ENCODE measurements around the gene KCNAB2. TPM values are rescaled to one million over a fixed set of nuclear protein-coding genes. Genes with fewer than 3 reads are reported as not detected.
A peak's percentile ranks its signal among the peaks of the same experiment; 100 is the strongest.

Gene KCNAB2
- polyA plus RNA-seq, 3 donors: 3.2 to 4.2 (median 3.6) TPM

GRCh38 chr1:6077506-6077905 is 31.8 kb downstream of the KCNAB2 start:
- DNase-seq (ENCODE audit: low read depth in 3 of 3, low spot score in 2 of 3): no peak

- no peak for DNase-seq (ENCODE audit: low read depth in 3 of 3, low spot score in 2 of 3)
Observed at GRCh38 chr1:6077919-6078318, 32.2 kb downstream of the KCNAB2 start.

GRCh38 chr1:6080469-6080868 is 34.8 kb downstream of the KCNAB2 start:
- no peak for DNase-seq (ENCODE audit: low read depth in 3 of 3, low spot score in 2 of 3)

DNA sequence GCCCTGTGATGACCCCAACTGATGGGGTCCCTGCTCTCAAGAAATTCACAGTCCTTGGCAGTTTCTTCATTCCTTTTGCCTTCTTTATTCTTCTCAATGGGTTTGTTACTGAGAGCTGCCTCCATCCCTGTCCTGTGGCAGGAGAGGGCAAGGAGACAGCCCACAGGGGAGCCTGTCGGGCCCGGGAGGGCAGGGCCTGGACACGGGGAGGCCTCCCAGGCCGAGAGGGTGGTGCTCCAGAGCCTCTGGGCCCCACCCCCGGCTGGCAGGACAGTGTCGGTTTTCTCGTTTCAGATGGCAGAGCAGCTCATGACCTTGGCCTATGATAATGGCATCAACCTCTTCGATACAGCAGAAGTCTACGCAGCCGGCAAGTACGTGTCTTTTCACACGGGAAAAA is 36.2 kb downstream of the KCNAB2 start:
- DNase-seq (ENCODE audit: low read depth in 3 of 3, low spot score in 2 of 3): no peak

DNA sequence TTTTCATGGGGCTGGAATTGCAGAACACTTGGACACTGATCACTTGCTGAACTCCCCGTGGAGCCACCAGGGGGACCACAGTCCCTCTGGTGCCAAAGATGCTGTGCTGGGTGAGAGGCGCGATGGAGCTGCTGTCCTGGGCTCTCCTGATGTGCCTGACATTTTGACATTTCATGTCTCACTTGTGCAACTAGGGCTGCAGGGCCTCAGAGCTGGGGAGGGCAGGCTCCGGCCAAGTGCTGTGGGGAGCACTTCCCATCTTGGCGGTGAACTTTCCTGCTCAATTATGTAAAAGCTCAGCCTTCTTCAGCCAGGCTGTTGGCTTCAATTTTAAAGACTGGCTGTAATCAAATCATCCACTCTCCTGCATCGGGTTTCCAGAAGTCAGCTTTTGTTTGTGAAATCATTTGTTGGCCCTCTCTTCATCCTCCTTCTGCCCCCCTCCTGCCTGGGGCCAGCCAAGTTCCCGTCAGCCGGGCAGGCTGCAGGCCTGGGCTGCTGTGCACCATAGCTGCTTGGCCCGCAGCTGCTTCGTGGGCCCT is 36.8 kb downstream of the KCNAB2 start:
- no peak for DNase-seq (ENCODE audit: low read depth in 3 of 3, low spot score in 2 of 3)

- DNase-seq (ENCODE audit: low read depth in 3 of 3, low spot score in 2 of 3): no peak
Observed at GRCh38 chr1:6083385-6083784, 37.7 kb downstream of the KCNAB2 start.

DNA sequence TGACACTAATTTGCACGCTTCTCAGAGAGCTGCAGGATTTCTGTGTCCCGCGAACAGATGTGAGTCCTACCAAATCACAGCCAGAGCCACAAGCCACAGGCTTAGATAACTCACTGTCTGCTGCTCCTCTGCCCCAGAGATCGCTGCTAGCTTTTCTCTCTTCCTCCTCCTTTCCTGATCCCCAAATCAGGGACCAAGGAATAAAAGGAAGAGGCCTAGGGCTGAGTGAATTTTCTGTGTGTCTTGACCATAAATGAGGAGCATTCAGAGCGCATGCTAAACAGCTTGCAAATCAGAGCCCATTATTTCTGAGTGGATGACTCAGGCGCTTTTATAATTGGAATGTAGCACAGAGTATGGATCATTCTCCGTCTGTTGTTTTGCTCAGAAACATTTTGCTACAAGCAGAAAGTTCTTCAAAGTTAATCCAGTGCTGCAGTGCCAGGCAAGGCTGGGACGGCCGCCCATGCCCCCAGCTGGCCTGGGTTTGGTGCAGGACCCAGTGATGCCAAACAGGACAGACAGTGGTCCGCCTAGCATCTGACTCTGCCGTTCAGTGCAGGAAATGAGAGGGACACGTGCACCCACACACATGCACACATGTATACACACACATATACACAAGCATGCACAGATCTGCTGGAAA is 38.2 kb downstream of the KCNAB2 start:
- DNase-seq (ENCODE audit: low read depth in 3 of 3, low spot score in 2 of 3): no peak

GRCh38 chr1:6084781-6085495 is 39.2 kb downstream of the KCNAB2 start:
- DNase-seq (ENCODE audit: low read depth in 3 of 3, low spot score in 2 of 3): no peak

- no peak for DNase-seq (ENCODE audit: low read depth in 3 of 3, low spot score in 2 of 3)
Observed at GRCh38 chr1:6085666-6086065, 40.0 kb downstream of the KCNAB2 start.

- DNase-seq (ENCODE audit: low read depth in 3 of 3, low spot score in 2 of 3): no peak
Observed at GRCh38 chr1:6086358-6086757, 40.7 kb downstream of the KCNAB2 start.

DNA sequence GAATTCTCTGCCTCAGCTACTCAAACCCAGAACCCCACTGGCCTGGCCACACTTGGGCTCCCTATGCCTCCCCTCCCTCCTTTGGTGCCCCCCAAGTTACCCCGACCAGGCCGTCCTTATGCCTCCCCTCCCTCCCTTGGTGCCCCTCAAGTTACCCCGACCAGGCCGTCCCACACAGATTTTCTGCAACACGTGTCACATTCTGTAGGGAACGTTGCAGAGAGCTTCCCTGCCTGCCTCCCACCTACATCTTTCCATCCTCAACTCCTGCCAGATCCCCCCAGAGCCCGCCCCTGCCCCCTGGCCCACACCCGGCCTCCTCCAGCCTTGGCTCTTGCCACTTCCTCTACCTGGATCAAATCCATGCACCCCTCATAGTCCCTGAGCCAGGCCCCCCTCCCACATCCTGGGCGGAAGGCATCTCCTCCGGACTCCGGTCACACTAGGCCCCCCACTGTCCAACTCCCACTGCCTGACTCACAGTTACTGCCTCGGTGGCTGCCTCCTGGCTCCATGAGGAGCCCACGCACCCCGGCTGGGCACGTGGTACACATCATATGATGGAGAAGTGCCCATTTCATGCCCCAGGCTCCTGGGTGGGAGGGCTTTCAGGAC is 41.2 kb downstream of the KCNAB2 start:
- DNase-seq (ENCODE audit: low read depth in 3 of 3, low spot score in 2 of 3): no peak

- no peak for DNase-seq (ENCODE audit: low read depth in 3 of 3, low spot score in 2 of 3)
Observed at GRCh38 chr1:6087377-6087772, 41.7 kb downstream of the KCNAB2 start.

DNA sequence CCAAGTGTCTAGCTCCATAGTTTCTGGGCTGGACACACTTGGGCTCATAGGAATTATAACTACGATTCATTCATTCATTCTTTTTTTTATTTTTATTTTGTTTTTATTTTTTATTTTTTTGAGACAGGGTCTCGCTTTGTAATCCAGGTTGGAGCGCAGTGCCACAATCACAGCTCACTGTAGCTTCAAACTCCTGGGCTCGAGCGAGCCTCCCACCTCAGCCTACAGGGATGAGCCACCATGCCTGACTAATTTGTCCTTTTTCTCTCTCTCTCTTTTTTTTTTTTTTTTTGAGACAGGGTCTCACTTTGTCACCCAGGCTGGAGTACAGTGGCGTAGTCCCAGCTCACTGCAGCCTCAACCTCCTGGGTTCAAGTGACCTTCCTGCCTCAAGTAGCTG is 42.3 kb downstream of the KCNAB2 start:
- no peak for DNase-seq (ENCODE audit: low read depth in 3 of 3, low spot score in 2 of 3)

- no peak for DNase-seq (ENCODE audit: low read depth in 3 of 3, low spot score in 2 of 3)
Observed at GRCh38 chr1:6088956-6089355, 43.3 kb downstream of the KCNAB2 start.

DNA sequence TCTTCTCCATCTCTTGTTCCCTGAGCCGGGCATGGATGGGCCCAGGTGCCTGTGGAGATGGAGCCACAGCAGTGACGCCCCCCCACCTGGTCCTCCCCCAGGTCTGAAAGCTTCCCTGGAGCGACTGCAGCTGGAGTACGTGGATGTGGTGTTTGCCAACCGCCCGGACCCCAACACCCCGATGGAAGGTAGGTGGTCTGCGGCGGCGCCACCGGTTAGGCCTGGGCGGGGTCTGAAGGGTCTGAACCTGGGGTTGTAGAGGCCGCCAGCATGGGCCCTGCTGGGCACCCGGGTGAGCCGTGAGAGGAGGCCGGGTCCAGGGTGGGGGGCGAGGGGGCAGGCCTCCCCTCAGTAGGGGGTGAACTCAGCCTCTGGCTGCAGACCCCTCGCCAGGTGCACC is 44.6 kb downstream of the KCNAB2 start:
- DNase-seq (ENCODE audit: low read depth in 3 of 3, low spot score in 2 of 3): no peak

- DNase-seq (ENCODE audit: low read depth in 3 of 3, low spot score in 2 of 3): no peak
Observed at GRCh38 chr1:6090996-6091822, 45.5 kb downstream of the KCNAB2 start.

DNA sequence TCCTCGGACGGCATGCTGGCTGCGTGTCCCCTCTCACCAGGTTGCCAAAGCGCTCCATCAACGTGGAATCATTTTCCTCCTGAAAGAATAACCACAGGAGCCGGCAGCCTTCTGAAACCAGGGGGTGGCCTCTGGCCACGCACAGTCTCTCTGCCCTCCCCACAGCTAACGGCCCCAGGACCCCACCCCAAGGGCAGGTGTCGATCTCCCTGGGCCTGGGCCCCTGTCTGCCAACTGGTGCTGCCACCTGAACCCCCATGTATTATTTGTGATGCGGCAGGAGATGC is 46.1 kb downstream of the KCNAB2 start:
- DNase-seq (ENCODE audit: low read depth in 3 of 3, low spot score in 2 of 3): no peak

- DNase-seq (ENCODE audit: low read depth in 3 of 3, low spot score in 2 of 3): no peak
Observed at GRCh38 chr1:6092211-6092610, 46.5 kb downstream of the KCNAB2 start.

GRCh38 chr1:6093071-6093470 is 47.4 kb downstream of the KCNAB2 start:
- peak; percentile 16 to 49 (median 37) for DNase-seq (ENCODE audit: low read depth in 3 of 3, low spot score in 2 of 3)

GRCh38 chr1:6093611-6094010 is 47.9 kb downstream of the KCNAB2 start:
- no peak for DNase-seq (ENCODE audit: low read depth in 3 of 3, low spot score in 2 of 3)

DNA sequence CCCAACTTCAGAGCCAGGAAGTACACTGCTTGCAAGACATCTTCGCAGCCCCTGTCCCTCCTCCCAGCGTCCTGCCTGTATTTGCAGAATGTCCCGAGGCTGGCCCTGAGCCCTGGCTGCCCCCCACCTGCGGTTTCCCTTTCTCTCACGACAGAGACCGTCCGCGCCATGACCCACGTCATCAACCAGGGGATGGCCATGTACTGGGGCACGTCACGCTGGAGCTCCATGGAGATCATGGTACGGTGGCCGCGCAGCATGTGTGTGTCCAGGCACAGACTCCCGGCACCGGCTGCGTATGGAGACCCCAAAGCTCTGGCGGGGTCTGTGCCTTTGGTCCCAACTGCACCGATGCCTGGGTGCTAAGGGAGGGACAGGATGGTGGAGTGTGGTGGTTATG is 48.6 kb downstream of the KCNAB2 start:
- DNase-seq (ENCODE audit: low read depth in 3 of 3, low spot score in 2 of 3): no peak

Data from right renal cortex interstitium (tissue), 3 donors.